H1 (cell line): ENCODE measurements around the gene FKBP5. TPM values are rescaled to one million over a fixed set of nuclear protein-coding genes. Genes with fewer than 3 reads are reported as not detected.

Experiments
- CTCF ChIA-PET: fragments of 300-600 bp; sonication (Branson Sonifier 250); formaldehyde crosslinking; loops from one replicate; lab custom pipeline; 2021; ENCODE audit not compliant: partially characterized antibody; lab: Charles Lee
- POLR2A ChIA-PET: fragments of 300-600 bp; sonication (Branson Sonifier 250); formaldehyde crosslinking; loops from one replicate; lab custom pipeline; 2021; ENCODE audit warnings: inconsistent platforms; ENCODE audit not compliant: partially characterized antibody; lab: Charles Lee
- DNase-seq, 2 experiments: peaks; one replicate each; pipeline versions ENCODE4 v3.0.0 to v3.0.0-alpha.2; 2010 to 2022; ENCODE audit warnings: low spot score in 2 of 2, low read depth in 1 of 2, mixed read lengths in 1 of 2
- FAIRE-seq: peaks from 2 replicates; lab custom pipeline; 2011; peaks lifted over from hg19 to GRCh38; lab: Jason Lieb, UNC
- H2AFZ ChIP-seq: 2 replicates; pipeline ENCODE4 v1.8.1; 2012; ENCODE audit warnings: low read length, inconsistent platforms
- H2AK5ac ChIP-seq: 2 replicates; pipeline ENCODE4 v1.6.1; 2013; ENCODE audit warnings: low read depth, low read length
- H2BK120ac ChIP-seq: replicated peaks from 2 replicates; pipeline ENCODE3; 2013; ENCODE audit warnings: low read depth, low read length, inconsistent platforms
- H2BK12ac ChIP-seq: 2 replicates; pipeline ENCODE4 v1.6.1; 2013; ENCODE audit warnings: low read depth, low read length
- H2BK15ac ChIP-seq: 2 replicates; pipeline ENCODE4 v1.6.1; 2013; ENCODE audit warnings: low read length
- H2BK20ac ChIP-seq: 2 replicates; pipeline ENCODE4 v1.6.1; 2013; ENCODE audit warnings: low read length
- H2BK5ac ChIP-seq: 2 replicates; pipeline ENCODE4 v1.6.1; 2013; ENCODE audit warnings: low read depth, low read length
- H3K14ac ChIP-seq: 2 replicates; pipeline ENCODE4 v1.6.1; 2013; ENCODE audit warnings: inconsistent platforms; ENCODE audit not compliant: insufficient read length
- H3K18ac ChIP-seq: 2 replicates; pipeline ENCODE4 v1.6.1; 2013; ENCODE audit warnings: low read length; ENCODE audit errors: extremely low read depth
- H3K23ac ChIP-seq: 2 replicates; pipeline ENCODE4 v1.6.1; 2013; ENCODE audit warnings: inconsistent platforms; ENCODE audit not compliant: insufficient read length
- H3K23me2 ChIP-seq: 2 replicates; pipeline ENCODE4 v1.6.1; 2013; ENCODE audit warnings: low read depth, low read length
- H3K27ac ChIP-seq: 2 replicates; pipeline ENCODE4 v1.6.1; 2011; ENCODE audit warnings: low read depth, low read length, inconsistent platforms
- H3K27me3 ChIP-seq, 4 experiments: replicated peaks in 1 of 4; 1 replicate in 1 of 4; 2 replicates in 3 of 4; pipeline versions ENCODE4 v1.6.1 to v1.8.1; 2011 to 2013; ENCODE audit warnings: low read length in 3 of 4, mild to moderate bottlenecking in 3 of 4, inconsistent platforms in 2 of 4, mixed read lengths in 2 of 4, moderate library complexity in 1 of 4; ENCODE audit not compliant: control insufficient read depth in 3 of 4, insufficient read depth in 3 of 4; ENCODE audit errors: extremely low read depth in 1 of 4
- H3K36me3 ChIP-seq, 4 experiments: 2 replicates each; pipeline versions ENCODE4 v1.6.1 to v1.8.1; 2011 to 2013; ENCODE audit warnings: mild to moderate bottlenecking in 4 of 4, low read length in 3 of 4, moderate library complexity in 2 of 4, control low read depth in 1 of 4, inconsistent platforms in 1 of 4; ENCODE audit not compliant: insufficient read depth in 4 of 4, control insufficient read depth in 2 of 4
- H3K4ac ChIP-seq: replicated peaks from 2 replicates; pipeline ENCODE3; 2013; ENCODE audit warnings: low read length, low read depth, mixed read lengths, inconsistent platforms; ENCODE audit not compliant: insufficient read length
- H3K4me1 ChIP-seq, 4 experiments: replicated peaks in 1 of 4; 1 replicate in 1 of 4; 2 replicates in 3 of 4; pipeline versions ENCODE4 v1.6.1 to v1.8.1; 2011 to 2013; ENCODE audit warnings: low read length in 3 of 4, inconsistent platforms in 2 of 4, mixed read lengths in 1 of 4; ENCODE audit not compliant: insufficient read depth in 4 of 4, control insufficient read depth in 3 of 4
- H3K4me2 ChIP-seq, 2 experiments: 2 replicates each; pipeline versions ENCODE4 v1.6.1 to v1.8.1; 2011 to 2013; ENCODE audit warnings: low read depth in 2 of 2, low read length in 2 of 2, control low read depth in 1 of 2, inconsistent platforms in 1 of 2, mild to moderate bottlenecking in 1 of 2; ENCODE audit not compliant: insufficient read depth in 1 of 2
- H3K4me3 ChIP-seq, 4 experiments: fragments of 200-600, 300-600 bp in 1 of 4; sonication (generic), shearing (Covaris generic), sonication (Bioruptor Twin) in 1 of 4; 2 replicates each; pipeline versions ENCODE4 v1.5.1 to v1.8.1; 2011 to 2016; ENCODE audit warnings: low read length in 4 of 4, low read depth in 3 of 4, control low read depth in 2 of 4, inconsistent platforms in 2 of 4, mild to moderate bottlenecking in 2 of 4, mixed read lengths in 1 of 4, moderate library complexity in 1 of 4; ENCODE audit not compliant: insufficient read depth in 2 of 4; ENCODE audit errors: extremely low read depth in 1 of 4
- H3K56ac ChIP-seq: replicated peaks from 2 replicates; pipeline ENCODE3; 2013; ENCODE audit warnings: low read depth, mild to moderate bottlenecking, mixed read lengths, low read length, inconsistent platforms; ENCODE audit not compliant: insufficient read length
- H3K79me1 ChIP-seq: 2 replicates; pipeline ENCODE4 v1.6.1; 2013; ENCODE audit warnings: low read depth, low read length, control low read depth
- H3K79me2 ChIP-seq, 2 experiments: 2 replicates each; pipeline versions ENCODE4 v1.6.1 to v1.8.1; 2012 to 2013; ENCODE audit warnings: low read length in 2 of 2, mild to moderate bottlenecking in 2 of 2, inconsistent platforms in 1 of 2; ENCODE audit not compliant: insufficient read depth in 2 of 2, control insufficient read depth in 1 of 2
- H3K9ac ChIP-seq, 4 experiments: replicated peaks in 1 of 4; 1 replicate in 1 of 4; 2 replicates in 3 of 4; pipeline versions ENCODE4 v1.6.1 to v1.8.1; 2011 to 2013; ENCODE audit warnings: low read depth in 3 of 4, low read length in 3 of 4, control low read depth in 2 of 4, mild to moderate bottlenecking in 2 of 4, moderate library complexity in 2 of 4, inconsistent platforms in 1 of 4; ENCODE audit errors: extremely low read depth in 1 of 4
- H3K9me3 ChIP-seq, 2 experiments: 2 replicates each; pipeline versions ENCODE4 v1.6.1 to v1.8.1; 2012 to 2013; ENCODE audit warnings: mild to moderate bottlenecking in 2 of 2, moderate library complexity in 2 of 2, control low read depth in 1 of 2, inconsistent platforms in 1 of 2, low read depth in 1 of 2, low read length in 1 of 2, mixed read lengths in 1 of 2; ENCODE audit not compliant: insufficient read depth in 2 of 2
- H4K20me1 ChIP-seq, 2 experiments: replicated peaks in 1 of 2; 2 replicates each; pipeline versions ENCODE3 to v1.8.1; 2011 to 2013; ENCODE audit warnings: inconsistent platforms in 2 of 2, low read length in 2 of 2, mild to moderate bottlenecking in 1 of 2; ENCODE audit not compliant: insufficient read depth in 2 of 2, control insufficient read depth in 1 of 2
- H4K5ac ChIP-seq: 2 replicates; pipeline ENCODE4 v1.6.1; 2013; ENCODE audit warnings: low read length, low read depth, mixed read lengths, inconsistent platforms; ENCODE audit not compliant: insufficient read length
- H4K8ac ChIP-seq: 2 replicates; pipeline ENCODE4 v1.8.0; 2013; ENCODE audit warnings: mild to moderate bottlenecking, moderate library complexity, low read length, inconsistent platforms; ENCODE audit not compliant: insufficient read depth; ENCODE audit errors: extremely low read depth
- H4K91ac ChIP-seq: replicated peaks from 2 replicates; pipeline ENCODE3; 2013; ENCODE audit warnings: low read length, mixed read lengths, inconsistent platforms; ENCODE audit not compliant: insufficient read length
- BACH1 ChIP-seq: IDR thresholded peaks from 2 replicates; pipeline ENCODE4 v1.6.1; 2012; ENCODE audit warnings: low read length, improper control_type of control experiment
- GABPA ChIP-seq: IDR thresholded peaks from 2 replicates; pipeline ENCODE4 v1.6.1; 2011; ENCODE audit warnings: mild to moderate bottlenecking, low read length, moderate library complexity, borderline replicate concordance; ENCODE audit not compliant: insufficient read depth
- KDM1A ChIP-seq: fragments of 200-600, 300-600 bp; sonication (generic); IDR thresholded peaks from 2 replicates; pipeline ENCODE4 v1.7.1; 2016; ENCODE audit warnings: mild to moderate bottlenecking, low read length, borderline replicate concordance
- MAX ChIP-seq: IDR thresholded peaks from 2 replicates; pipeline ENCODE4 v1.6.1; 2012; ENCODE audit warnings: inconsistent platforms
- POLR2AphosphoS5 ChIP-seq: IDR thresholded peaks from 2 replicates; pipeline ENCODE4 v1.6.1; 2011; ENCODE audit warnings: low read depth, low read length
- SP1 ChIP-seq: IDR thresholded peaks from 2 replicates; pipeline ENCODE4 v1.6.1; 2011; ENCODE audit warnings: low read depth, low read length
- SUZ12 ChIP-seq: fragments of 200-600 bp; sonication (generic); IDR thresholded peaks from 2 replicates; pipeline ENCODE4 v1.6.1; 2012; ENCODE audit warnings: mild to moderate bottlenecking, inconsistent platforms, low read length, moderate library complexity, mixed read lengths
- TAF7 ChIP-seq: optimal IDR thresholded peaks from 2 replicates; pipeline ENCODE3; 2011; ENCODE audit warnings: low read depth, mild to moderate bottlenecking, inconsistent platforms, low read length, moderate library complexity, borderline replicate concordance
- TCF12 ChIP-seq: IDR thresholded peaks from 2 replicates; pipeline ENCODE4 v1.6.1; 2011; ENCODE audit warnings: low read depth, mild to moderate bottlenecking, low read length
- polyA plus RNA-seq, 7 experiments: library from polyadenylated mRNA; depleted of rRNA in 3 of 7; stranded (reverse) in 5 of 7; unstranded in 2 of 7; fragments of >200 nt in 5 of 7; fragments of 200-250 nt in 2 of 7; gene quantifications; 1 replicate in 5 of 7; 2 replicates in 1 of 7; 4 replicates in 1 of 7; pipeline versions ENCODE4 v1.2.1 to v1.2.3, GENCODE V29; 2011 to 2013; ENCODE audit warnings: missing spikeins in 2 of 7, mixed read lengths in 2 of 7
- total RNA-seq: library from RNA; stranded (reverse); fragmentation: NEBNext Ultra II Directional; extraction: Animal tissue kit (Norgen Biotek cat#: 25700); gene quantifications from 2 replicates; pipeline ENCODE4 v1.2.1, GENCODE V29; 2021
- TF ChIP-seq, protein P1 (sequence below): IDR thresholded peaks from 2 replicates; pipeline ENCODE4 v1.6.1; 2011; ENCODE audit warnings: low read depth, mild to moderate bottlenecking, low read length; ENCODE audit not compliant: insufficient read depth
- TF ChIP-seq, protein P2 (sequence below), 3 experiments: IDR thresholded peaks; 1 replicate in 2 of 3; 2 replicates in 1 of 3; pipeline versions ENCODE4 v1.5.1 to v1.6.1; 2011; ENCODE audit warnings: low read length in 3 of 3, mild to moderate bottlenecking in 3 of 3, inconsistent platforms in 2 of 3, low read depth in 1 of 3, moderate library complexity in 1 of 3; ENCODE audit not compliant: insufficient read depth in 1 of 3; ENCODE audit errors: control extremely low read depth in 1 of 3

The FKBP5 gene
- total and polyA plus RNA-seq, 2 of the 8 experiments (the other 6 are each of a cell fraction or from before 2014, with no cell fraction given): 14.3 to 40.4 TPM

DNA sequence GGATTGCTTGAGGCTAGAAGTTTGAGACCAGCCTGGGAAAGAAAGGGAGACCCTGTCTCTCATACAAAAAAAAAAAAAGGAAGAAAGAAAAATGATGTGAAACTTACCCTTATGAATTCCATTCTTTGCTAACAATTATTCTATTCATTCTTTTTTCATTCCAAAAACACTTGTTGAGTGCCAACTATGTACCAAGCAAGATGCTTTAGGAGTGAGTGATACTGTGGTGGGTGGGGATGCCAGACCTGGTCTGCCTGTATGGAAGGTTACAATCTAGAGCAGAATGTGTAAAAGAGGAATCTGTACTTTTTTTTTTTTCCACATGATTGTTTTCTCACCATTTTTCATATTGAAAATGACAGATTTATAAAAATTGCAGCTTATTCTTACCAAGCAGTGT is 102.2 kb downstream of the FKBP5 start:
- Histone ChIP-seq H3K79me2 (no peaks in the 10 kb centered on the region), H4K5ac (no peak overlapping the region), H3K79me1 (no peaks in the 10 kb centered on the region), H3K9me3 (no peaks in the 10 kb centered on the region), H2AK5ac (no peak overlapping the region), H3K23me2 (no peaks in the 10 kb centered on the region), H2BK120ac (no peak overlapping the region), H3K56ac (no peak overlapping the region), H3K9ac (no peak overlapping the region), H2BK20ac (no peak overlapping the region), H4K20me1 (peaks cover 0 to 2% of the 10 kb centered on the region in 2 experiments), H3K27ac (no peak overlapping the region), H3K4ac (no peak overlapping the region), H2BK5ac (no peak overlapping the region), H3K14ac (no peak overlapping the region), H2BK12ac (no peak overlapping the region), H3K4me1 (no peaks in the 10 kb centered on the region), H2BK15ac (no peak overlapping the region), H3K18ac (no peak overlapping the region), H3K27me3 (no peaks in the 10 kb centered on the region), H3K36me3 (peaks cover 0 to 19% (median 3%) of the 10 kb centered on the region in 4 experiments; a peak in 5 of 8 replicates), H2AFZ (no peak overlapping the region), H4K91ac (no peak overlapping the region), H3K4me2 (no peak overlapping the region), H4K8ac (no peak overlapping the region), H3K4me3 (no peak overlapping the region), H3K23ac (no peak overlapping the region)
- TF ChIP-seq SUZ12 (no peak), SP1 (no peak), KDM1A (no peak), BACH1 (no peak), TCF12 (no peak), TAF7 (no peak), MAX (no peak), GABPA (no peak), POLR2AphosphoS5 (no peak)
- TF ChIP-seq, protein P1, sequence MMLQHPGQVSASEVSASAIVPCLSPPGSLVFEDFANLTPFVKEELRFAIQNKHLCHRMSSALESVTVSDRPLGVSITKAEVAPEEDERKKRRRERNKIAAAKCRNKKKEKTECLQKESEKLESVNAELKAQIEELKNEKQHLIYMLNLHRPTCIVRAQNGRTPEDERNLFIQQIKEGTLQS: no peak
- TF ChIP-seq, protein P2, sequence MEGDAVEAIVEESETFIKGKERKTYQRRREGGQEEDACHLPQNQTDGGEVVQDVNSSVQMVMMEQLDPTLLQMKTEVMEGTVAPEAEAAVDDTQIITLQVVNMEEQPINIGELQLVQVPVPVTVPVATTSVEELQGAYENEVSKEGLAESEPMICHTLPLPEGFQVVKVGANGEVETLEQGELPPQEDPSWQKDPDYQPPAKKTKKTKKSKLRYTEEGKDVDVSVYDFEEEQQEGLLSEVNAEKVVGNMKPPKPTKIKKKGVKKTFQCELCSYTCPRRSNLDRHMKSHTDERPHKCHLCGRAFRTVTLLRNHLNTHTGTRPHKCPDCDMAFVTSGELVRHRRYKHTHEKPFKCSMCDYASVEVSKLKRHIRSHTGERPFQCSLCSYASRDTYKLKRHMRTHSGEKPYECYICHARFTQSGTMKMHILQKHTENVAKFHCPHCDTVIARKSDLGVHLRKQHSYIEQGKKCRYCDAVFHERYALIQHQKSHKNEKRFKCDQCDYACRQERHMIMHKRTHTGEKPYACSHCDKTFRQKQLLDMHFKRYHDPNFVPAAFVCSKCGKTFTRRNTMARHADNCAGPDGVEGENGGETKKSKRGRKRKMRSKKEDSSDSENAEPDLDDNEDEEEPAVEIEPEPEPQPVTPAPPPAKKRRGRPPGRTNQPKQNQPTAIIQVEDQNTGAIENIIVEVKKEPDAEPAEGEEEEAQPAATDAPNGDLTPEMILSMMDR (IDR thresholded peaks at IDR 0.05; ENCODE audit: control extremely low read depth in 1 of 3, insufficient read depth in 1 of 3, low read depth in 1 of 3, low read length in 3 of 3): no peak
- DNase-seq: no peak
- no peak for FAIRE-seq
- ChIA-PET CTCF (interaction anchor here (0.9 to 3.1 kb wide), 4 partner anchors 38 to 245 kb away, joined by 3 to 17 read pairs (median 4); partner anchors contain the start of gene ARMC12), POLR2A (interaction anchor here (0.7 kb wide), 1 partner anchor 15 kb away, joined by 3 read pairs; no protein-coding TSS in a partner anchor)
